GM19239 (cell line): ENCODE data around the gene SLC39A1.

ENCODE experiments used
- DNase-seq: peaks from one replicate; pipeline ENCODE4 v3.0.0; 2011; ENCODE audit warnings: low spot score; ENCODE audit not compliant: insufficient read length
- FAIRE-seq: peaks from 2 replicates; lab custom pipeline; 2011; peaks lifted over from hg19 to GRCh38; lab: Jason Lieb, UNC

Gene SLC39A1

DNA sequence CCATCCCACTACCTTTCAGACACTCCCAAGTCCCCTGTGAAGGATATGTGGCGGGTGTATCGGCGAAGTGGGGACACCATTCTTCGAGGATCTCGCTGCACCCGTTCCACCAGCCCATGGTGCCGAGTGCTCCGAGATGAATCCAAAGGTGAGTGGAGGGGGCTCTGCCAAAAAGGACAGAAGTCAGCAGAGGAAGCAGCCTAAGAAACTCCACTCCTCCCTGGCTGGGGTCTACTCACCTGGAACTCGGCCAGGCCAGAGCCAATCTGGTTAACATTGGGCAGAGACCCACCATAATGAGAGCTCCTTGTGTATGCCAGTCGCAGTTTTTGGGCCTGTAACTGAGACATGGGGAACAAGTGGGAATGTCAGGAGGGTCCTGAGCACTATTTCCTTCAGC, 8.5 kb downstream of the SLC39A1 start:
- no peak for FAIRE-seq
- DNase-seq, result no peak

DNA sequence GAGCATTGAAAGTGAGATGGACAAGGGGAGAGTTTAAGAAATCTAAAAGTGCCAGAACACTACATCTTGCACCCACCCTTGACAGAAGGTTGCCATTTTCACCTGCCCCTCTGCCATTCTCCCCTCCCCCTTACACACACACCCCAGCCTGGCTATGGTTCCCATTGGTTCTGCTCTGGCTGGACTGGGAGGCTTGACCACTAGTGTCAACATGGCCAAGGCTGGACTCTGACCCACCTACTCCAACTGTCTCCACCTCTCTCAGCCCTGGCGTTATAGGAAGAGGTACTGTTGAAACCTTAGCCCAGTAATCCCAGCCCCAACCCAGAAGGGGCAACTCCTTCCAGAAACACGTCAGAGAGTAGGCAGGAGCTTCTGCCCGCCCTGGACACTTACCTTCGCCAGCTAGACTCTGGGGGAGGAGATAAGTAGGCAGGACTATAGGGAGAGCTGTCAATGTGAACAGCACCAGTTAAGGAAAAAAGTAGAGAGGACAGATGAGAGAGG, 9.4 kb downstream of the SLC39A1 start:
- DNase-seq, result no peak
- no peak for FAIRE-seq

DNA sequence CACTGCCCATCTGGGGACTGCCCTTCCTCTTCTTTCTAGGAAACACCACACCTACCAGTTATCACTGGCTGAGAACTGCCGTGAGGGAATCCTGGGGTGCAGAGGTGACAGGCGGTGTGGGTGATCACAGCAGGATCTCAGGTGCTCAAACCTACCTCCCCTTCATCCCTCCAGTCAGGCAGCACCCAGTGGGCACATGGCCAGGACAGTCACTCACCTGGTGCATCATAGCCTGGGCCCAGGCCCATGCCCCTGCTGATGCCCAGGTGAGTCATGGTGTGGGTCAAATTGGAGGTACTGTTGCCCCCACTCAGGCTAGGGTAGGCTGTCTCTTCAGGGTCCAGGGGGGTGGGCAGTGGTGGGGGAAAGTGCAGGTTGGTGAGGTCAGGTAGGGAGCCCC, 11.5 kb downstream of the SLC39A1 start:
- FAIRE-seq, result no peak
- DNase-seq, result no peak

DNA sequence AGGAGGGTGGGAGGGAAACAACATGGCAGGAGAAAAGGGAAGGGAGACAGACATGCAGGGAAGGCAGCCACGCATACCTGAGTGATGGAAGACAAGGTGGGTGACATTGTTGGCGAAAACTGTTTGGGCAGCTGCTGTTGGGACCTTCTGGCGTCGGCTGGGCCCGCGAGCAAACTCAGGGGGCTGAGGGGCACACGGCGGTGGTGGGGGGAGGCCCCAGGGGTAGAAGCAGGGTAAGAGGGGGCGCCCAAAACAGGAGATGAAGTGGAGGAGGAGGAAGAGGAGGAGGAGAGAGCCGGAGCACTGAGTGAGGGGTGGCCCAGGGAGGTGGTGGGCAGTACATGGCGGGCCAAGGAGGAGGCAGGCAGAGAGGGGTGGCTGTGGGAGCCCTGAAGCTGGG, 12.2 kb downstream of the SLC39A1 start:
- DNase-seq (no peak), FAIRE-seq (no peak)

DNA sequence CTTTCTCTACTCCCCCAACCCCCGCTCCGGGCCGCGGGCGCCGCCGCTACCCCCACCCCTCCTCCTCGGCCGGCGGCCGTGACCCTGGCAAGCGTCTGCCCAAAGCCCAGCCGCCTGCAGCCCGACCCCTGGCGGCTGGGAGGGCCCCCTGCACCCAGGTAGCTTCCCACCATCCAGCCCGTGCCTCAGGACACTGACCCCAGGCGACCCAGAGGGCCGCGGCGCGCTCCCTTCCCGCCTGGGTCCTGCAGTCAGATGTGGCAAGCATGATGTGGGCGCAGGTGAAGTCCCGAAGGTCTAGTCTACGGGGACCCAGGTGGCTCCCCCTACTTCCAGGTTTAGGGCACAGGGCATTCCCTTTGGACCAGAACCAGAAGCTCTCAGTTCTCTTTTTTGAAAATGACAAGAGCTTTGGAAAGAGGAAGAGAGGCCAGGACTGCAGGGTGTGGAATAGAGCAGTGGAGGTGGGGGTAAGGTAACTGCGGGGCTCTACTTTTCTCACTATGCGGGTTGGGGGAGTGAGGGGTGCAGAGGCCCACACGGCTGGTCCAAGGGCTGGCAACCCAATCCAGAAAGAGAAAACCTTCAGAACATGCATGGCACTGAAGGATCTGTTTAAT, 16.6 kb downstream of the SLC39A1 start, which contains the start of gene DENND4B:
DENND4B (minus strand) TSS at position 97 of the 620 bp plus-strand sequence. CDS start 2,344 bp downstream, outside the sequence.
- peak; percentile 87 for FAIRE-seq
- peak; percentile 97 for DNase-seq

DNA sequence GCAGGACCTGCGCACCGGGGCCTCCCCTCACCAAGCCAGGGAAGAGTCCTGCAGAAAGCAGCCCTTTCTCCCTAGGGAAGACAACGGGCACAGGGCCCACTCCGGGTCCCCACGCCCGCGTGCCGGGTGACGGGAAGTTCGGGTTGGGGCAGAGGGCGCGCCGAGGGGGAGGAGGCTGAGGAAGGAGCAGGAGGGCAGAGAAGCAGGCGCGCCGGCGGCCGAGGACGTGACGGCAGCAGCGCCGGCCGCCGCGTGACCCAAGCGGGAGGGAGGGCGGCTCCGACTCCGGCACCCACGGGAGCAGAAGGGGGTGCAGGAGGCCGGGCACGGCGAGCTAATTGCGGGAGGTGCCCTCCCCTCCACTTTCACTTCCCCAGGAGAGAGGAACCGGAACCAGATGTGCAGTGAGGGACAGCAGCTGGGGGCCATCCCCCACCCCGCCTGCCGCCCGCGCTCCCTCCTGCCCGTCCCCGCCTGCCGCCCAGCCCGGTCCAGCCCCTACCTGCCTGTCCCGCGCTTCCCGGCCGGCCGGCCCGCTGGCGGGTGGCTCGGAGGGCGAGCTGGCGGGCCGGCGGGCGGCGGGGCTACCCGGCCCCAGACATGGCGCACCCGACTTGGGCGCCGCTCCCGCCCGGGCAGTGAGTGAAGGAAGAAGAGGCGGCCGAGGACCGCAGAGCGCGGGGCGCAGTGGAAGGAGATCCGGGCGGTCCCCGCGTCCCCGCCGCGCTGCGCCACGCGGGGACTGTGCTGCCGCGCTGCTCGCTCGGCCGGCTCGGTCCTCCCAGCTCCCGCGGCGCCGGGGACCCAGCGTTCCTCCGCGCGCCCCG, 17.3 kb downstream of the SLC39A1 start:
- DNase-seq (peak; percentile 95), FAIRE-seq (peak; percentile 92)

DNA sequence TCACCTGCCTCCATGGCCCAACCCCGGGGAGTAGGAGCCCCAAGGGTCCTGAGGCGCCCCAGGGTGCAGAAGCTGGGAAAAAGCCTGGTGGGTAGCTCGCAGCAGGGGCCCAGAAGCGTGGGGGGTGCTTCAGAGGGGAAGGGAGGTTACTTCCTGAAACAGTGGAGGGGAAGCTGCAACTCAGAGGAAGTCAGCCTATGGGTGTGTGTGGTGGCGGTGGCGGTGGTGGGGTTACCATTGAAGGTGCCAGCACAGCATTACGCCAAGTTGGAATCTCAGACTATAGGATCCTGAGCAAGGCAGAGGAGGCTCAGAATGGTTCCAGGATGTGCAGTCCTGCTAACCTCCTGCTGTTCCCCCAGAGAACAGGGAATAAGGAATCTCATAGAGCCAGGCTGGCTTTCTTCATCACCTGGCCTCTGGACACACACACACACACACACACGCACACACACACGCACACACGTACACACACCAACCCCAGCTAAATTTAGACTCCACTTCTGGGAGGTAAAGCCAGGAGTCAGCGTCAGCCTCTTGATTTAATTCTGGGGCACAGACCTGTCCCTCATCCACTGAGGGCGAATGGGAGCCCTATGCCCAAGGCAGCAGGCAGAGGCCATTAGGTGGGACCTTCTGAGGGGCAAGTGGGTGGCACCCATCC, 18.1 kb downstream of the SLC39A1 start:
- no peak for FAIRE-seq

DNA sequence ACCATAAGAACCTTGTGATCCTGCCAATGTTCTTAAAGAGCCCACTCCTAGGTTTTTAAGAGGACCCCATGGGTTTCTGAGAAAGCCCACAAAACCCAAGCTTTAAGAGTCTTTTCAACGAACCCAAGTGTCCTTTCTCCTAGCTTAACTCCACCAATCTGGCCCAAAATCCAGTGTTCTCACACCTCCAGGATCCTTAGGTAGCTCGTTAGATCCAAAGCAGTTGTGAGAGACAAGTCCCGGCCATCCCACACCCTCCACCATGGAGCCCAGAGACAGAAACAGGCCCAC, 18.6 kb downstream of the SLC39A1 start:
- DNase-seq, result no peak
- FAIRE-seq, result no peak

More for the DNA sequence above, 18.1 kb downstream of the SLC39A1 start:
- DNase-seq, result peak; percentile 92

DNA sequence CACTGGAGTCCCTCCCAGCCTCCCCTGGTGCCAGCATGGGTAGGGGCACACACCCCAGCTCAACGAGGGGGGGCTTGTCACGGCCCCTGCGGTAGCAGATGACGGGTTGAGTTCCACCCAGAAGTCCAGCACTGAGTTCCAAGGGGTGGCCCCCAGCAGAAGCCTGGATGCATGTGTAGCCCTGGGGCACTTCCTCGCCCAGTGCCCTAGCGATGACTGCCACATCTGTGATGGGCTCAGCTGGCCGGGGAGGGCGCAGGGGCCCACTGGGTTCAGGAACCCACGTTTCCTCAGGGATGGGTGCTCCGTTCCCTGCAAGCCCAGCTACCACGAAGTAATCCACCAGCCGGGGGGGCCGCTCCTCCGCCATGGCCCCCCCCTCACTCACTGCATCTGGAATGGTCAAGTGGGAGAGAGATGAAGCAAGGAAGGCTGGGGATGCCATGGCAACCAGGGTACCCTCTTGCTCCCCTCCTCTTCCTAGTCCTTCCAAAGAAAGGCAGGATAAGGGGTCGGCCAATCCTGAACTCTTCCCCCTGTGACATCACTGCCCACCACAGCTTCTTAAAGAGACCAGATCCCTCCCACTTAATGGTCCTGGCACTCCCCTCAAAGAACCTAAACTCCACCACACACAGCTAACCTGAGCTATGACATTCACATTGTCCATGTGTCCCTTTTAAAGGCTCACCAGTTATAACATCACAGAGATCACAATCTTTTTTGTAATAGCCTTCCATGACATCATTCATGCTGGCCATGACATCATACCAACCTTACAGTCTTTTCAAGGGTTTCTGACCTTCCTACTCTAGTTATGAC, 19.1 kb downstream of the SLC39A1 start:
- no peak for FAIRE-seq
- no peak for DNase-seq

DNA sequence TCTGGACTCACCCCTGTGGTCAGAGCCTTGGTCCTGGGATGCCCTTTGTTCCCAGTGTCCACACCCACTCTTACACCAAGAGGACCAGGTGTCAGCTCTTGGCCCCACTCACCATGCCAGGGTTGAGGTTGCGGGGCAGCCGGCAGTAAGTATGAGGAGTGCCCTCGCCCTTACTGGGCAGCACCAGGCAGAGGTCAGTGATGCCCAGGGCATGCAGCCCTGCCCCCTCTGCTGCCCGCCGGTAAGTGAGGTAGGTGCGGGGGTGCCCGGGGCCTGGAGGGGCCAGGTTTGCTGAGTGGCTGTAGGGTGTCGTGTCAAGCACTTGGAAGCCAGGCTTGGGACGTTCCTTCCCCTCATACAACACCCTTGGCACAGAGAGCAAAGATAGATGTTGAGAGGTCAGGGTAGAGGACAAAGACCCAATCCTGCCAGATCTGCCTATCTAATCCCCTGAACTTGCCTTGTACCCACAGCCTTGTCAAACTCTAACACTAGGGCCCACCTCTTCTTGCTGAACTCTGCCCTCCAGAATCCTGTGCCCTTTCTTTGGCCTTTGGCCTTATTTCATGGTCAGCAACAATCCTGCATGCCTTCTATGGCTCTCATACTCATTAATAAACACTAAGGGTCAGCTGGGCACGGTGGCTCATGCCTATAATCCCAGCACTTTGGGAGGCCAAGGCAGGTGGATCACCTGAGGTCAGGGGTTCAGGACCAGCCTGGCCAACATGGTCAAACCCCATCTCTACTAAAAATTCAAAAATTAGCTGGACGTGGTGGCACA, 20.4 kb downstream of the SLC39A1 start:
- FAIRE-seq (no peak), DNase-seq (no peak)

DNA sequence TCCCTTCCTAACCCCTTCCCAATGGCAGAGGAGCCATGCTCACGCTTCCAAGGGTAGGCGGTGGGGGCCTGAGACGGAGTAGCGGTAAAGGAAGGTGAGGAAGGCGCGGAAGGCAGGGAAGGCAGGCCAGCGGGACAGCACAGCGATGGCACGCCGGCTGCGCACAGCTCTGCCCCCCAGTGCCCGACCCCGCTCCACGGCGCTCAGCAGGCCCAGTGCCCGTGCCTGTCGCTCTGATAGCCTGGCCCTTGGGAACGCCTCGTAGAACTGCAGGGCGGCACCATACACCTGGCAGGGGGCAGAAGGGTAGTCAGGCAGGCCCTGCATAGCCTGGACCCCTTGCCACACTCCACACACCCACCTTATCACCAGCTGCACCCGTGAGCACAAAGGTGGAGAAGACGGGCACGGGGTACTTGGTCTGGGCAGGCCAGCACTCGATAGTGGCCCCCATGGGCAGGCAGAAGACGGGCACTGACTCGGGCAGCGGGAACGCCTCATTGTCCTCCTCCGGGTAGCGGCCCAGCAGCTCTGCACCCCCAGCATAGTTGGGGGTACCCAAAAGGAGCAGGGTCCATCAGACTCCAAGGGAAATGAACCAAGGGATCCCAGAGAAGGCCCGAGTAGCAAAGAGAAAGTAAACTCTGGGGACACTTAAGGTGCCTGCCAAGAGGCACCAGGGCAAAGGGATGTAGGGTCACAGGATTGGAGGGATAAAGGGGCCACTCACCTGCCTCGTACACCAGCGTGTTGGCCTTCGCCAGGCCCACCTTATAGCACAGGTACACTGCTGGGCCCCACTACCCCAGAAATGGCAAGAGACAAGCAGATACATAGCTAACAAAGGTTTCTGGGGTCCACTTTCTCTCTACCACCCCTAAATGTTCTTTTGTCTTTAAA, 21.3 kb downstream of the SLC39A1 start:
- FAIRE-seq (no peak), DNase-seq (no peak)

DNA sequence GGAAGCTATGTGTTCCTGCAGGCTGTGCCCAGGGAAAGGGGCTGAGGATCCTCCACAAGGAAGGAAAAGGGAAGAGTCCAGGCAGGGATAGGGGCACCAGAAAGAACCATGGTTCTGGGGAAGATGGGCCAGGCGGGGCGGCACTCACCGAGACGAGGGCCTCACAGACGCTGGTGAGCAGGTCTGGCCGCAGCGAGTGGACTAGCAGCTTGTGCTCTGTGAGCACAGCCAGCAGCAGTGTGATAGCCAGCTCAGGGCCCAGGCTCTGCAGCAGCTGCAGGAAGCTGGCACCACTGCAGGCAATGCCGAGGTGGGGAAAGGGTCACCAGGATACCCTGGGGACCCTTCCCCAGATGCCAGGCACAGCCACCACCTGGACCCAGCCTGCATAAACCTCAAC, 22.6 kb downstream of the SLC39A1 start:
- DNase-seq (no peak), FAIRE-seq (no peak)

DNA sequence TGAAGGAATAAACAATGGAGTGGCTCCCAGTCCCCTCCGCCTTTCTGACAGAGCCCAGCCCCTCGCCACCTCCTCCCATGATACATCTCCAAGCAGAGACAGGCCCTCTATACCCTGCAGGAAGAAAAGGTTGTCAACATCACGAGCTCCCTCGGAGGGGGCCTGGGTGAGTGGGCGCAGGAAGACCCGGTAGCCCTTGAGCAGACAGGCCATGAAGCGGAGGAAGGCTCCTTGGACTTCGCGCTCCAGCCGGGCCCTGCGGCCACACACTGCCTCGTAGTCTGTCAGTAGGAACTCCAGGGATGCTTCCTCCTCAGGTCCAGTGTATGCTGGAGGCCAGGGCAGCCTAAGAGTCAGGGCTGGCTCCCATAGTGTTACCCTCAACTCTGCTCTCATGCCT, 23.9 kb downstream of the SLC39A1 start:
- no peak for FAIRE-seq
- no peak for DNase-seq

DNA sequence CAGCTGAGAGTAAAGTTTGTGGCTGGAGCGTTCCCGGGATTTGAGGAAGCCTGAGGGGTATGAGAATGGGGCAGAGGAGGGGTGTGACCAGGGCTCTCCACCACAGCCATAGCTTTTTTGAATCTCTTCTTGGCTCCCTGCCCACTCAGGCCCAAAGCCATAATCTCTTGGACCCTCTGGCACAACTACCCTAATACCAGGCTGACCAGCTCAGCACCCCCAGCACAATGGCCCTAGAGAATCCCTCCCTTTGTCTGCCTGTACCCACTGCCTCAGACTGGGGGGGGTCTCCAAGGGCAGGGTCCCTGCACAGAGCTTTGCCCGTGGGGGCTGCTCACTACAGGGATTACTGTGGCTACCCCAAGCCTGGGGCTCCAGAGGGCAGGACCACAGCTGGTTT, 24.3 kb downstream of the SLC39A1 start:
- no peak for DNase-seq
- FAIRE-seq, result no peak

DNA sequence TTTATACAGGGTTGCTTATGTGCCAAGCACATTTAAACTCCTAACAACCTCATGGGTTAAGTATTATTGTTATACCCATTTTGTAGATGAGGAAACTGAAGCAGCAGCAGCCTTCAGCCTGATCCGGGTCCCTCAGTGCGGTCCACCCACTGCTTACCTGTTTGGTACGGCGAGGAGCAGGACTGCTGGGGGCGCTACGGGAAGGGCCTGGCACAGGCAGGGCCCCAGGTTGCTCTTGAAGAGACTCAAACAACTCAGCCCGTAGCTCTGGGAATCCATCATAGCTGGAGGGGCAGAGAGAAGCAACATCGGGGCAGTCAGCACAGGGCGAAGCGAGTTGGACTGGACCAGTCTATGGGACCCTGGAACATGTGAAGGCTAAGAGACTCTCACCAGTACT, 26.0 kb downstream of the SLC39A1 start:
- no peak for DNase-seq
- FAIRE-seq, result no peak

DNA sequence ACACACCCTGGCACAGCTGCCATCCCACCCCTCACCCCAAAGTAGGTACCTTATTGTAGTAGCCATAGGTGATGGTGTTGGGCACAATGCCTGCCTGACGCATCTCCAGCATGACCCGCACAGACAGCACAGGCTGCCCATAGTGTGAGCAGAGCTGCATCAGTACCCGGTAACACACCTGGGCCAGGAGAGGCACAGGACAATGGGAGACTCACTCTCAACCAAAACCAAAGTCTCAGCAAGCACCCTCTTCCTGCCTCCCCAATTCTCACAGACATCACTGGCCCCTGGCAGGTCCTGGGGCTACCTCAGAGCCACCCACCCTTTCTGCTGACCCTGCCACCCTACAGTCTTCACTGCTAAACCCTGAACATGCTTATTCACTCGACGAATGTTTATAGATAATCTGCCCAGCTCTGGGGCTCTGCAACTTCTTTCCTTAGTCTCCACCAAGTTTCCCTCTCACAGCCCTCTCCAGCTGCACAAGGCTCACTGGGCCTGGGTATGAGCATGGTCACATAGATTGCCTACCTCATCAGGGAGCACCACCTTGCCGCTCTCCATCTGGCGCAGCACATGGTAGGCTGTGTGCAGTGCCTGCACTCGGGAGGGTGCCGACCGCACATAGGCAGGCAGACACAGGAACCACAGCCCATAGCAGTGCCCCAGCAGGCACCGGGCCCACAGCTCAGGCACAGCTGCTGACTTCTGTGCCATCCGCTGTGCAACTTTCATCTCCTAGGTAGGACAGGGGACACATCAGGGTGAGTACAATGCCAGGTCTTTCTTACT, 27.1 kb downstream of the SLC39A1 start:
- DNase-seq, result no peak
- FAIRE-seq, result no peak

DNA sequence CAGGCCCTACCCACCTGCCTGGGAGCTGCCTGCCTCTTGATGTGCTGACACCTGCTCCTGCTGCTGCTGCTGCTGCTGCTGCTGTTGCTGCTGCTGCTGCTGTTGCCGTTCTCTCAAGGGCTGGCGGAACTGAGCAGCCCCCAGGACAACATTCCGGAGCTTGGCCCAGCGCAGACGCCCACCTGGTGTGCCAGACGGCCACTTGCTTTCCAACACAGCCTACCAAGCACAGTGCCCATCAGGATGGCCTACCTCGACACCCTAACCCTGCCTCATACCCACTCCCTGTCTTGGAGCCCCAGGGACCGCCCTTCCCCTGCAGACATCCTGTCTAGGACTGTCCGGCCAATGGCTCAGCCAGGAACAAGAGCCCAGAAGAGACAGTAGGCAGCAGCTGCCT, 28.6 kb downstream of the SLC39A1 start:
- no peak for FAIRE-seq
- DNase-seq, result no peak

DNA sequence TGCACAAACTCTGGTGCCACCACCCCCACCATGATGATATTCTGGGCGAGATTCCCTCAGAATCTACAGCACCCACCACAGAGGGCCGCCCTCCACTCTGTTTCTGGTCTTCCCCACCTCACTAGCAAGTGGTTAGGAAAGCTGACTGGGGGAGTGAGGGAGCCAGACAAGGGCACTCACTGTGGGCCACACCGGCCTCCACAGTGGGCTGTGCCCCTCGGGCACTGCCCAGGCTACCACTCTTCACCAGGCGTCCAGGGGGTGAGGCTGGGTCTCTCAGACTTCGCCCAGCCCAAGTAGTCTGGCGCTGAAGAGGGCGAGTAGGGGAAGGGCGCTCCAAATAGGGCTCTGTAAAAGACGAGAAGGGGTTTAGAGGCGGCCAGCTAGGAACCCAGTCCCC, 29.4 kb downstream of the SLC39A1 start:
- no peak for DNase-seq
- no peak for FAIRE-seq
